ENCODE data around the gene ACOXL. TPM values are rescaled to one million over a fixed set of nuclear protein-coding genes. Genes with fewer than 3 reads are reported as not detected.

The ACOXL gene
- total and polyA plus RNA-seq, 9 of the 15 experiments (the other 6 are each of a cell fraction or from before 2014, with no cell fraction given) = 0.31 to 0.56 TPM; not detected in 7

DNA sequence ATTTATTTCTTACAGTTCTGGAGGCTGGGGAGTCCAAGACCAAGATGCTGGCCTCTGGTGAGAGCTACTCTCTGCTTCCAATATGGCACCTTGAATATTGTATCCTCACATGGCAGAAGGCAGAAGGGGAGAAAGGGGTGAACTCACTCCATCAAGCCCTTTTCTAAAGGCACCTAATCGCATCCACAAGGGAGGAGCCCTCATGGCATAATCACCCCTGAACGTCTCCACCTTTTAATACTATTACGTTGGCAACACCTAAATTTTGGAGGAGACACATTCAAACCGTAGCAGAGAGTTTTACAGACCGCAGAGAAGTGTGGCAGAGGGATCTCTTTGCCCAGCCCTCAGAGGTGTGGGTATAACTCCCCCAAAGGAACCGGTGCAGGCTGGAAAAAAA is 245.8 kb downstream of the ACOXL start:
- Histone ChIP-seq H3K36me3 (ENCODE audit: control insufficient read depth, insufficient read depth, low read length) (no peaks in the 10 kb centered on the region), H3K9me1 (ENCODE audit: control insufficient read depth, insufficient read depth, low read length) (no peaks in the 10 kb centered on the region), H3K4me2 (ENCODE audit: insufficient read depth, low read length) (no peak overlapping the region), H3K9me3 (replicated peaks; ENCODE audit: control insufficient read depth, insufficient read depth, low read depth, low read length) (no peaks in the 10 kb centered on the region), H3K4me1 (replicated peaks in 1 of 2; ENCODE audit: control insufficient read depth in 2 of 2, insufficient read depth in 2 of 2, low read length in 2 of 2) (no peaks in the 10 kb centered on the region), H3K79me2 (ENCODE audit: control insufficient read depth, insufficient read depth, low read length) (no peaks in the 10 kb centered on the region), H4K20me1 (replicated peaks; ENCODE audit: control insufficient read depth, insufficient read depth, low read length) (no peaks in the 10 kb centered on the region), H3K9ac (ENCODE audit: insufficient read depth in 1 of 2, low read depth in 2 of 2, low read length in 2 of 2) (no peak overlapping the region), H3K27me3 (ENCODE audit: control insufficient read depth in 2 of 2, insufficient read depth in 2 of 2, low read length in 2 of 2) (peaks cover 28 to 40% of the 10 kb centered on the region in 2 experiments; a peak in 4 of 5 replicates), H3K27ac (ENCODE audit: extremely low read depth, low read depth, low read length) (no peak overlapping the region), H2AFZ (ENCODE audit: low read depth, low read length) (no peak overlapping the region), H3K4me3 (no peak overlapping the region)
- ChIA-PET CTCF (ENCODE audit: low intra/inter-chr PET ratio) (no interaction called here), POLR2A (no interaction called here)
- FAIRE-seq = no peak
- under 1% methylated on average over 6 of the region's 6 CpGs for WGBS (ENCODE audit: insufficient coverage, low coverage, missing lambda C conversion rate)
- no peak for TF ChIP-seq SMARCA5 (IDR thresholded peaks at IDR 0.05)
- no peak for TF ChIP-seq ZNF431 (CRISPR knock-in tag; IDR thresholded peaks at IDR 0.05)
- no peak for TF ChIP-seq FOXJ3 (CRISPR knock-in tag; IDR thresholded peaks at IDR 0.05)
- no peak for TF ChIP-seq SUPT5H (IDR thresholded peaks at IDR 0.05)
- TF ChIP-seq ETV6 (IDR thresholded peaks at IDR 0.05; ENCODE audit: borderline replicate concordance in 1 of 2, low read depth in 2 of 2, low read length in 1 of 2) = no peak
- TF ChIP-seq ETV6 (CRISPR knock-in tag; IDR thresholded peaks at IDR 0.05; ENCODE audit: borderline replicate concordance) = no peak
- no peak for TF ChIP-seq ZNF121 (CRISPR knock-in tag; conservative IDR thresholded peaks at IDR 0.05)
- TF ChIP-seq, protein P1, sequence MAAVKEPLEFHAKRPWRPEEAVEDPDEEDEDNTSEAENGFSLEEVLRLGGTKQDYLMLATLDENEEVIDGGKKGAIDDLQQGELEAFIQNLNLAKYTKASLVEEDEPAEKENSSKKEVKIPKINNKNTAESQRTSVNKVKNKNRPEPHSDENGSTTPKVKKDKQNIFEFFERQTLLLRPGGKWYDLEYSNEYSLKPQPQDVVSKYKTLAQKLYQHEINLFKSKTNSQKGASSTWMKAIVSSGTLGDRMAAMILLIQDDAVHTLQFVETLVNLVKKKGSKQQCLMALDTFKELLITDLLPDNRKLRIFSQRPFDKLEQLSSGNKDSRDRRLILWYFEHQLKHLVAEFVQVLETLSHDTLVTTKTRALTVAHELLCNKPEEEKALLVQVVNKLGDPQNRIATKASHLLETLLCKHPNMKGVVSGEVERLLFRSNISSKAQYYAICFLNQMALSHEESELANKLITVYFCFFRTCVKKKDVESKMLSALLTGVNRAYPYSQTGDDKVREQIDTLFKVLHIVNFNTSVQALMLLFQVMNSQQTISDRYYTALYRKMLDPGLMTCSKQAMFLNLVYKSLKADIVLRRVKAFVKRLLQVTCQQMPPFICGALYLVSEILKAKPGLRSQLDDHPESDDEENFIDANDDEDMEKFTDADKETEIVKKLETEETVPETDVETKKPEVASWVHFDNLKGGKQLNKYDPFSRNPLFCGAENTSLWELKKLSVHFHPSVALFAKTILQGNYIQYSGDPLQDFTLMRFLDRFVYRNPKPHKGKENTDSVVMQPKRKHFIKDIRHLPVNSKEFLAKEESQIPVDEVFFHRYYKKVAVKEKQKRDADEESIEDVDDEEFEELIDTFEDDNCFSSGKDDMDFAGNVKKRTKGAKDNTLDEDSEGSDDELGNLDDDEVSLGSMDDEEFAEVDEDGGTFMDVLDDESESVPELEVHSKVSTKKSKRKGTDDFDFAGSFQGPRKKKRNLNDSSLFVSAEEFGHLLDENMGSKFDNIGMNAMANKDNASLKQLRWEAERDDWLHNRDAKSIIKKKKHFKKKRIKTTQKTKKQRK (IDR thresholded peaks at IDR 0.05; ENCODE audit: borderline replicate concordance, low read depth, low read length) = no peak
- TF ChIP-seq L3MBTL2 (IDR thresholded peaks at IDR 0.05) = no peak
- TF ChIP-seq, protein P2, sequence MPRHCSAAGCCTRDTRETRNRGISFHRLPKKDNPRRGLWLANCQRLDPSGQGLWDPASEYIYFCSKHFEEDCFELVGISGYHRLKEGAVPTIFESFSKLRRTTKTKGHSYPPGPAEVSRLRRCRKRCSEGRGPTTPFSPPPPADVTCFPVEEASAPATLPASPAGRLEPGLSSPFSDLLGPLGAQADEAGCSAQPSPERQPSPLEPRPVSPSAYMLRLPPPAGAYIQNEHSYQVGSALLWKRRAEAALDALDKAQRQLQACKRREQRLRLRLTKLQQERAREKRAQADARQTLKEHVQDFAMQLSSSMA (CRISPR knock-in tag; IDR thresholded peaks at IDR 0.05) = no peak
- no peak for TF ChIP-seq SIN3B (IDR thresholded peaks at IDR 0.05; ENCODE audit: low read depth)
- BruUV-seq (replicated peaks) = no TSS peak
- no peak for ATAC-seq
- no peak for DNase-seq (ENCODE audit: extremely low read depth in 1 of 4, low spot score in 3 of 4)
- in situ Hi-C loops (cut with MboI) (no loop called here), intact Hi-C loops (cut with micrococcal nuclease) (no loop called here)

Measured in K562 (cell line).